ENCODE measurements around the gene TRIM62.
A peak's percentile ranks its signal among the peaks of the same experiment; 100 is the strongest.

Gene TRIM62

GRCh38 chr1:33190701-33191100, 8.9 kb upstream of the TRIM62 start:
- Histone ChIP-seq H3K4me2 (ENCODE audit: low read length) (no peak overlapping the region), H3K79me2 (no peaks in the 10 kb centered on the region), H3K36me3 (ENCODE audit: control insufficient read depth, insufficient read depth, low read length) (no peaks in the 10 kb centered on the region), H3K9ac (no peak overlapping the region), H3K4me3 (ENCODE audit: low read depth, low read length) (no peak overlapping the region), H3K27ac (no peak overlapping the region), H3K4me1 (no peaks in the 10 kb centered on the region), H3K9me3 (ENCODE audit: control insufficient read depth, low read length) (no peaks in the 10 kb centered on the region), H2AFZ (no peak overlapping the region), H3K27me3 (ENCODE audit: control insufficient read depth, insufficient read depth, low read length) (no peaks in the 10 kb centered on the region)
- no peak for TF ChIP-seq CTCF (IDR thresholded peaks at IDR 0.05)

GRCh38 chr1:33188572-33189275, 6.9 kb upstream of the TRIM62 start:
- no peaks in the 10 kb centered on the region for H3K79me2 ChIP-seq
- H3K27ac ChIP-seq: no peak overlapping the region
- no peak overlapping the region for H2AFZ ChIP-seq
- no peaks in the 10 kb centered on the region for H3K9me3 ChIP-seq (ENCODE audit: control insufficient read depth, low read length)
- H3K4me3 ChIP-seq (ENCODE audit: low read depth, low read length): no peak overlapping the region
- H3K36me3 ChIP-seq (ENCODE audit: control insufficient read depth, insufficient read depth, low read length): no peaks in the 10 kb centered on the region
- H3K4me1 ChIP-seq: no peaks in the 10 kb centered on the region
- TF ChIP-seq CTCF (IDR thresholded peaks at IDR 0.05): no peak
- no peaks in the 10 kb centered on the region for H3K27me3 ChIP-seq (ENCODE audit: control insufficient read depth, insufficient read depth, low read length)
- H3K4me2 ChIP-seq (ENCODE audit: low read length): no peak overlapping the region
- H3K9ac ChIP-seq: no peak overlapping the region

GRCh38 chr1:33186936-33187335, 5.1 kb upstream of the TRIM62 start:
- no peak for TF ChIP-seq CTCF (IDR thresholded peaks at IDR 0.05)
- H3K79me2 ChIP-seq: no peaks in the 10 kb centered on the region

GRCh38 chr1:33185541-33185940, 3.7 kb upstream of the TRIM62 start:
- Histone ChIP-seq H3K4me1 (peaks cover 4% of the 10 kb centered on the region), H3K4me3 (ENCODE audit: low read depth, low read length) (no peak overlapping the region), H3K79me2 (no peaks in the 10 kb centered on the region), H3K27ac (no peak overlapping the region), H2AFZ (no peak overlapping the region), H3K4me2 (ENCODE audit: low read length) (no peak overlapping the region), H3K9me3 (ENCODE audit: control insufficient read depth, low read length) (no peaks in the 10 kb centered on the region), H3K36me3 (ENCODE audit: control insufficient read depth, insufficient read depth, low read length) (no peaks in the 10 kb centered on the region), H3K9ac (no peak overlapping the region), H3K27me3 (ENCODE audit: control insufficient read depth, insufficient read depth, low read length) (no peaks in the 10 kb centered on the region)
- TF ChIP-seq CTCF (IDR thresholded peaks at IDR 0.05): no peak

More at GRCh38 chr1:33186936-33187335, 5.1 kb upstream of the TRIM62 start:
- peaks cover 4% of the 10 kb centered on the region for H3K4me1 ChIP-seq
- no peak overlapping the region for H3K4me2 ChIP-seq (ENCODE audit: low read length)
- H3K27ac ChIP-seq: no peak overlapping the region
- H3K27me3 ChIP-seq (ENCODE audit: control insufficient read depth, insufficient read depth, low read length): no peaks in the 10 kb centered on the region
- H3K4me3 ChIP-seq (ENCODE audit: low read depth, low read length): no peak overlapping the region
- no peaks in the 10 kb centered on the region for H3K36me3 ChIP-seq (ENCODE audit: control insufficient read depth, insufficient read depth, low read length)
- H3K9me3 ChIP-seq (ENCODE audit: control insufficient read depth, low read length): no peaks in the 10 kb centered on the region
- H2AFZ ChIP-seq: no peak overlapping the region
- no peak overlapping the region for H3K9ac ChIP-seq

GRCh38 chr1:33183306-33183705, 1.5 kb upstream of the TRIM62 start:
- Histone ChIP-seq H3K4me2 (ENCODE audit: low read length) (no peak overlapping the region), H3K27ac (peak overlapping the region; percentile 39), H2AFZ (no peak overlapping the region), H3K9ac (no peak overlapping the region), H3K36me3 (ENCODE audit: control insufficient read depth, insufficient read depth, low read length) (no peaks in the 10 kb centered on the region), H3K4me1 (peaks cover 4% of the 10 kb centered on the region), H3K79me2 (no peaks in the 10 kb centered on the region), H3K9me3 (ENCODE audit: control insufficient read depth, low read length) (no peaks in the 10 kb centered on the region), H3K27me3 (ENCODE audit: control insufficient read depth, insufficient read depth, low read length) (no peaks in the 10 kb centered on the region), H3K4me3 (ENCODE audit: low read depth, low read length) (no peak overlapping the region)
- TF ChIP-seq CTCF (IDR thresholded peaks at IDR 0.05): no peak
